Lung (tissue), 12 donors: ENCODE measurements around the gene TMEM181. TPM values are rescaled to one million over a fixed set of nuclear protein-coding genes. Genes with fewer than 3 reads are reported as not detected.

ENCODE experiments used
- ATAC-seq: fragments of 200-7000 bp; cut with Tn5 transposase; one replicate; pipeline ENCODE4 v1.9.1; 2020; ENCODE audit warnings: moderate number of reproducible peaks; ENCODE audit not compliant: insufficient read depth, low FRiP score
- DNase-seq, 3 donors: peaks; one replicate each; pipeline ENCODE4 v3.0.0-alpha.2; 2013 to 2017
- H3K27ac ChIP-seq, 2 donors: one replicate each; pipeline ENCODE4 v1.5.1; 2013; ENCODE audit warnings: mild to moderate bottlenecking in 2 of 2, moderate library complexity in 2 of 2, control low read depth in 1 of 2, inconsistent platforms in 1 of 2, low read depth in 1 of 2, low read length in 1 of 2
- H3K27me3 ChIP-seq, 3 donors: one replicate each; pipeline ENCODE4 v1.5.1; 2013; ENCODE audit warnings: low read length in 2 of 3; ENCODE audit not compliant: control insufficient read depth in 3 of 3, insufficient read depth in 3 of 3
- H3K36me3 ChIP-seq, 4 donors: one replicate each; pipeline ENCODE4 v1.5.1; 2013; ENCODE audit warnings: low read length in 4 of 4, mild to moderate bottlenecking in 1 of 4, moderate library complexity in 1 of 4; ENCODE audit not compliant: control insufficient read depth in 4 of 4, insufficient read depth in 4 of 4
- H3K4me1 ChIP-seq, 5 donors: one replicate each; pipeline ENCODE4 v1.5.1; 2013; ENCODE audit warnings: low read length in 5 of 5, mild to moderate bottlenecking in 2 of 5, moderate library complexity in 1 of 5; ENCODE audit not compliant: control insufficient read depth in 5 of 5, insufficient read depth in 5 of 5
- H3K4me3 ChIP-seq: one replicate; pipeline ENCODE4 v1.5.1; 2013; ENCODE audit warnings: mild to moderate bottlenecking, control low read depth, moderate library complexity
- H3K9ac ChIP-seq, 2 donors: one replicate each; pipeline ENCODE4 v1.5.1; 2013; ENCODE audit warnings: low read length in 2 of 2, control low read depth in 1 of 2; ENCODE audit not compliant: insufficient read depth in 1 of 2
- H3K9me3 ChIP-seq, 4 donors: one replicate each; pipeline ENCODE4 v1.5.1; 2013; ENCODE audit warnings: low read length in 3 of 4, mild to moderate bottlenecking in 1 of 4, moderate library complexity in 1 of 4; ENCODE audit not compliant: control insufficient read depth in 4 of 4, insufficient read depth in 3 of 4
- WGBS, 2 donors: extraction: QIAGEN DNeasy Blood & Tissue Kit; methylation state at CpG; one replicate each; pipeline ENCODE4 v1.1.7; 2013; 5-methylcytosine and 5-hydroxymethylcytosine counted together
- polyA plus RNA-seq, 2 donors: library from polyadenylated mRNA; stranded (reverse); fragments of 200-250 nt; gene quantifications; one replicate each; pipeline ENCODE4 v1.2.1, GENCODE V29; 2013
- total RNA-seq, 2 donors: library from RNA; depleted of rRNA in 1 of 2; stranded (reverse); fragments of >200 nt in 1 of 2; gene quantifications; one replicate each; pipeline ENCODE4 v1.2.1, GENCODE V29; 2014 to 2021
- TF ChIP-seq, protein P1 (sequence below): IDR thresholded peaks from 2 replicates; pipeline ENCODE4 v1.5.1; 2012; ENCODE audit warnings: mild to moderate bottlenecking; ENCODE audit errors: control extremely low read depth, extremely low read depth
- donor health status: control.
- donor health status: control.
- donor health status: Bipolar disorder and iron deficiency.
- donor health status: healthy.
- donor health status: DM: yes; HTN: yes; CAD: no.

TMEM181 gene
- total and polyA plus RNA-seq, 4 donors = 14.5 to 28.5 (median 20.5) TPM

DNA sequence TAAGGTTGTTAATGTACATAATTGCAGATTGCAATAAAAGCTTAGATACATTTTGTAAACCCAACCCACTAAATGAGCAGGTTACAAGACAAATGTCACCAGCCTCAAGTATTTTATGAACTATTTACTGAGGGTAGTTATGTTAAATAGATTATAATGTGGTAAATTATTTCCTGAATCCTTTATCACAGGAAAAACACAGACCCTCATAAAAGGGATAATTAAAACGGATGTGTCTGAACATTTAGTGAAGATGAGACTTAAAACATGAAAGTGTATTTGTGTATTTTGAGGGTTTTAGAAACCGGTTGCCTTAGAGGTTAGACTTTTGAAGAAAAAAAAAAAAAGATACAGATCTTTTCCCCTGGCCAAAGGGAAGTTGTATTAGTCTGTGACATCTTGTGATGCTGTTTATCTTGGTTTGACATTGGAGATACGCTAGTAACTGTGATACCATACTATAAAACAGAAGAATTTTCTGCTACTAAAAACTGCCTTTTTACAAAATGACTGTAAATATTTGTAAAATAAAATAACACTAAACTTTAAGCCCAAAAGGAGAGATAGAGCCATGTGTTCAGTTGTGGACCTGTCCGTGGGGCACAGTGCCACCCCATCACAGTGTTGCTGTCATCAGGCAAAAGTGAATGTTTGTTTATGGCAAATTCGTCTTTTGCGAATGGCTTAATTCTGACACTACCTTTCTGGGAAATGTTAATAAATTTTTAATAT, 75.0 kb downstream of the TMEM181 start:
- Histone ChIP-seq H3K27ac (no peak overlapping the region), H3K36me3 (peaks cover 10 to 26% (median 14%) of the 10 kb centered on the region in 4 donors), H3K4me3 (no peak overlapping the region), H3K9ac (no peak overlapping the region), H3K9me3 (no peaks in the 10 kb centered on the region), H3K4me1 (peaks cover 0 to 16% (median 9%) of the 10 kb centered on the region in 5 donors), H3K27me3 (no peaks in the 10 kb centered on the region)
- WGBS, 2 donors = 76 to 77% methylated on average over 6 of the region's 6 CpGs
- TF ChIP-seq, protein P1, sequence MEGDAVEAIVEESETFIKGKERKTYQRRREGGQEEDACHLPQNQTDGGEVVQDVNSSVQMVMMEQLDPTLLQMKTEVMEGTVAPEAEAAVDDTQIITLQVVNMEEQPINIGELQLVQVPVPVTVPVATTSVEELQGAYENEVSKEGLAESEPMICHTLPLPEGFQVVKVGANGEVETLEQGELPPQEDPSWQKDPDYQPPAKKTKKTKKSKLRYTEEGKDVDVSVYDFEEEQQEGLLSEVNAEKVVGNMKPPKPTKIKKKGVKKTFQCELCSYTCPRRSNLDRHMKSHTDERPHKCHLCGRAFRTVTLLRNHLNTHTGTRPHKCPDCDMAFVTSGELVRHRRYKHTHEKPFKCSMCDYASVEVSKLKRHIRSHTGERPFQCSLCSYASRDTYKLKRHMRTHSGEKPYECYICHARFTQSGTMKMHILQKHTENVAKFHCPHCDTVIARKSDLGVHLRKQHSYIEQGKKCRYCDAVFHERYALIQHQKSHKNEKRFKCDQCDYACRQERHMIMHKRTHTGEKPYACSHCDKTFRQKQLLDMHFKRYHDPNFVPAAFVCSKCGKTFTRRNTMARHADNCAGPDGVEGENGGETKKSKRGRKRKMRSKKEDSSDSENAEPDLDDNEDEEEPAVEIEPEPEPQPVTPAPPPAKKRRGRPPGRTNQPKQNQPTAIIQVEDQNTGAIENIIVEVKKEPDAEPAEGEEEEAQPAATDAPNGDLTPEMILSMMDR = no peak
- ATAC-seq (no peak), DNase-seq (no peak)

DNA sequence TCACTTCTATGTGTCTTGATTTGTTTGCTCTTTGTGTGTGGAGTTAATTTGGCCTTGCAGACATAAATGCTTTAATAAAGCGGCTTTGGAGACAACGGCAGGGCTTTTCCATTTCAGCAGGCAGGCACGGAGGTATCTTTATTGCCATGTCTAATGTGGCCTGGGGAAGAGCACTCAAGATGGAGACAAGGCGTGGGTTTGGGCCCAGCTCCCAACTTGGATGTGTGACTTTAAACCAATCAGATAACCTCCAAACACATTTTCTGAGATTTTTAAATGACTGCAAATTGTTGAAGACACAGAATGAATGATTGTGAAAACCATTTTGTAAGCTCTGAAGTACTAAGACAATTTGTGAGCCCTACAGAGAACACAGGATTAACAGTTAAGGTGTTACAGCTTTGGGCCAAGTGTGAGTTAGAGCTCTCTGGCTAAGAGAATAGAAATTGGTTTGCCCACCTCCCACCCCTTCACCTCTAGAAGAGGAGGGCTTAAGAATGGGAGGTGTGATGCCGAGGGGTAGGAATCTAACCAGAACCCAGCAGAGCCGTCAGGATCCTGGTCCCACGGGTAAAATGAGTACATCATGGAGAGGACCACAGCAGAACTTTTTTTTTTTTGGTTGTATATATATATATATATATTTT, 75.7 kb downstream of the TMEM181 start:
- no peak overlapping the region for H3K9ac ChIP-seq
- H3K27me3 ChIP-seq = no peaks in the 10 kb centered on the region
- TF ChIP-seq, protein P1 = no peak
- no peak overlapping the region for H3K4me3 ChIP-seq
- WGBS, 2 donors = 96% methylated on average over 7 of the region's 7 CpGs
- peaks cover 10 to 28% (median 15%) of the 10 kb centered on the region in 4 donors for H3K36me3 ChIP-seq
- H3K9me3 ChIP-seq = no peaks in the 10 kb centered on the region
- H3K27ac ChIP-seq = no peak overlapping the region
- DNase-seq = no peak
- ATAC-seq = no peak
- H3K4me1 ChIP-seq = peaks cover 4 to 20% (median 9%) of the 10 kb centered on the region in 5 donors

DNA sequence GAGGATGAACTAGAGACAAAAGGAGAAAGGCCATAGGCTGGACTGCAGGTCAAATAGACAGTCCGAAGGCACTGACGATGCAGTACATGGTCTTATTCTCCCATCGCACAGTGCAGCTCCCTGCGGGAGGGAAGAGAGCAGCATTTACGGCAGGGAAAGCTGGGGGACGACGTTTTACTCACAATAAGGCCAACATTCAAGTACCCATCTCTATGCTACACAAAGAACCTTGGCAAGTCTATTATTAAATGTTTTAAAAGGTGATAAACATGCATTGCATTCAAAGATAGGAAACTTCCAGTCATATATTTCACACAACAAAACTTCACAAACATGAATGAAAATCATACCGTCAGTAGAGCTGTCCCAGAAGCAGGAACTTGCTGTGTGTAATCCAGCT, 76.9 kb downstream of the TMEM181 start:
- Histone ChIP-seq H3K9ac (no peak overlapping the region), H3K27ac (no peak overlapping the region), H3K9me3 (no peaks in the 10 kb centered on the region), H3K4me1 (peaks cover 3 to 9% (median 6%) of the 10 kb centered on the region in 5 donors), H3K4me3 (no peak overlapping the region), H3K27me3 (no peaks in the 10 kb centered on the region), H3K36me3 (peaks cover 10 to 24% (median 18%) of the 10 kb centered on the region in 4 donors)
- ATAC-seq (no peak), DNase-seq (no peak)
- TF ChIP-seq, protein P1 = no peak
- WGBS, 2 donors = 94 to 97% methylated on average over 8 of the region's 8 CpGs
